Breast epithelium (tissue), 3 donors: ENCODE measurements around the gene TARM1.

ENCODE experiments used
- CTCF ChIP-seq, 3 donors: fragments of 450-650 bp; IDR thresholded peaks; one replicate each; pipeline ENCODE4 v1.5.1; 2016 to 2017; ENCODE audit warnings: antibody characterized with exemption in 3 of 3, mild to moderate bottlenecking in 3 of 3, moderate library complexity in 3 of 3
- POLR2AphosphoS5 ChIP-seq, 3 donors: sonication (generic); formaldehyde crosslinking; IDR thresholded peaks; one replicate each; pipeline ENCODE4 v1.6.1; 2017; ENCODE audit warnings: antibody characterized with exemption in 3 of 3

DNA sequence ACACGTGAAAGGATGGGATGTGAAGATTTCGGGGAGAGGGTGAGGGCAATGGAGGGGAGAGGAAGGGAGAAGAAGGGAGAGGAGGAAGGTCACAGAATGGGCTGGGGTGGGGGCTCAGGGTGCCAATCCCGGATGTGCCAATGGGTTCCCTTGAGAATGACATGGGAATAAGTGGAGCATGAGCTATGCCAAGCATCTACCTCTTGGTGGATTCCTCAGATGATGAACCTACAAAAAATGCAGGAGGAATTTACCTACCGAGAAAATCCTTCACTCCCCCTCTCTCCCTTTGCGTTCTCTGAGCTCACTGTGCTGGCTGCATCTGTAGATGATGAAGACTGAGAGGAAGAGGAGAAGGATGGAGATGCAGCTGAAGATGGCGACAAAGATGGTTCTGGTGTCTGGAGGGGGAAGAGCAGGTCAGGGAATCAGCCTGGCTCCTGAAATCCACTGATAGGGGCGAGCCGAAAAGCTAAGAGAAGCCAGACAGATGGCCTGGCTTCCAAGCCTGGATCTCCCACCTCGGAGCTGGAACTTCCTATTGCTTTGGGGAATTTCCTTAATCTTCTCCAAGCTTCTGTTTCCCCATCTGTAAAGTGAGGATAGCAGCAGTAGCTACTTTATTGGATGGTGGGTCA lies 39.1 kb downstream of the TARM1 start:
- no peak for TF ChIP-seq CTCF (IDR thresholded peaks at IDR 0.05)
- TF ChIP-seq POLR2AphosphoS5 (IDR thresholded peaks at IDR 0.05): no peak
